Measurements from ENCODE around the gene MRPL37.
A peak's percentile ranks its signal among the peaks of the same experiment; 100 is the strongest.
"Not testable (repeated sequence)": the region's sequence is repeated elsewhere in the genome, so short reads cannot be mapped to it uniquely, and the experiment has no call there.

MRPL37 gene

DNA sequence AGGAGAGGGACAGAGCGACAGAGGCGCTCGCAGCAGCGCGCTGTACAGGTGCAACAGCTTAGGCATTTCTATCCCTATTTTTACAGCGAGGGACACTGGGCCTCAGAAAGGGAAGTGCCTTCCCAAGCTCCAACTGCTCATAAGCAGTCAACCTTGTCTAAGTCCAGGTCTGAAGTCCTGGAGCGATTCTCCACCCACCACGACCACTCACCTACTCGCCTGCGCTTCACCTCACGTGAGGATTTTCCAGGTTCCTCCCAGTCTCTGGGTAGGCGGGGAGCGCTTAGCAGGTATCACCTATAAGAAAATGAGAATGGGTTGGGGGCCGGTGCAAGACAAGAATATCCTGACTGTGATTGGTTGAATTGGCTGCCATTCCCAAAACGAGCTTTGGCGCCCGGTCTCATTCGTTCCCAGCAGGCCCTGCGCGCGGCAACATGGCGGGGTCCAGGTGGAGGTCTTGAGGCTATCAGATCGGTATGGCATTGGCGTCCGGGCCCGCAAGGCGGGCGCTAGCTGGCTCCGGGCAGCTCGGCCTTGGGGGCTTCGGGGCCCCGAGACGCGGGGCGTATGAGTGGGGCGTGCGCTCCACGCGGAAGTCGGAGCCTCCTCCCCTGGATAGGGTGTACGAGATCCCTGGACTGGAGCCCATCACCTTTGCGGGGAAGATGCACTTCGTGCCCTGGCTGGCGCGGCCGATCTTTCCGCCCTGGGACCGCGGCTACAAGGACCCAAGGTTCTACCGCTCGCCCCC, at the start of gene MRPL37, which contains the start of gene CYB5RL:
Gene MRPL37, plus strand, starts transcription at position 403 of the 754 bp plus-strand sequence. Its CDS starts 77 bp downstream, at position 480.
Gene CYB5RL, minus strand, starts transcription at position 266 of the 754 bp plus-strand sequence. CDS start 4,414 bp downstream, outside the sequence.
- DNase-seq (ENCODE audit: low spot score): peak; percentile 96

DNA sequence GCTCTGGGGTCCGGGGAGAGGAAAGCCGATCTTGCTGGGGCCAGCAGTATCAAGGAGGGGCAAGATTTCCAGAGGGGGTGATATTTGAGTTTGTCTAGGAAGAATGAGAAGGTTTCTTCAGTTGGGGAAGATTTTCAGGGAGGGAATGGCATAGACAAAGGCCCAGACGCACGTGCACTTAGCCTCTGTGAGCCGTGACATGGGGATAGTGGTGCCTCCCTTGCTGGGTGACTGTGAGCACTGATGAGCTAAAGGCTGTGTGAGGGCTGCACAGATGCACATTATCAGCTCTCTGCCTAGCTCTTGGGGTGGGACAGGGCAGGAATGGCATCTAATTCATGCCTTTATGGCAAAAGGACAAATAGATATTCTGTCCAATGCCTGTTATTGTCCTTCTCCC, 49.0 kb upstream of the MRPL37 start:
- no peak for DNase-seq (ENCODE audit: low spot score)

GRCh38 chr1:54152696-54153095, 47.3 kb upstream of the MRPL37 start, which contains the start of gene CDCP2:
CDCP2 (minus strand) TSS chr1:54153000; CDS start chr1:54152922, 78 bp downstream.
- DNase-seq (ENCODE audit: low spot score): no peak

GRCh38 chr1:54153535-54154439, 46.2 kb upstream of the MRPL37 start:
- no peak for DNase-seq (ENCODE audit: low spot score)

GRCh38 chr1:54156201-54156600, 43.8 kb upstream of the MRPL37 start:
- no peak for DNase-seq (ENCODE audit: low spot score)

- no peak for DNase-seq (ENCODE audit: low spot score)
Observed at GRCh38 chr1:54156986-54157385, 43.0 kb upstream of the MRPL37 start.

GRCh38 chr1:54157401-54157800, 42.6 kb upstream of the MRPL37 start:
- no peak for DNase-seq (ENCODE audit: low spot score)

- DNase-seq (ENCODE audit: low spot score): no peak
Observed at GRCh38 chr1:54158071-54158470, 41.9 kb upstream of the MRPL37 start.

DNA sequence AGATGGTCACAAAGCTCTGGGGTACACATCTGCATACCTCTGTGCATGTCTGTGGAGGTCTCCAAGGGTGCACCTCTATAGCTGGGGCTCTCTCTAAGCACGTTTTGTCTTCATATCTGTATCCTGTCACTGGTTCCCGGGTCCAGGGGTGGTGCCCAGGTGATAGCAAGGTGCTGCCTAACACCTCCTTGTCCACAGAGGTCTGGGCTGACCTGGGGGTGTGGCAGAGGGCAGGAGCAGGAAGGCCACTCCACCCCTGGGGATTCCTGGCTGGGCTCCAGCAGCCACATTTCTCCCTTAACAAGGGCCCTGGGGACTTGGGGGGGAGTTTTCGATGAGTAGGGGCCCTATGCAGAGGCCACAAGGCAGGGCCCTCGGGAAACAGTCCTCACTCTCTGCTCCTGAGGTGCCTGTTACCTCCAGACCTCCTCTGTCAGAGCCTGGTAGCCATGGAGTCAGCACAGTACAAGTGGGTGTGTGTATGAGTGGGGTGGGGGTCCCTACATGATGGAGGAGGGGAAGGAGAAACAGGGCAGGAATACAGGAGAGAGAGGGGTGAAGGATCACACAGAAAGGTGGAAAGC, 40.1 kb upstream of the MRPL37 start:
- no peak for DNase-seq (ENCODE audit: low spot score)

DNA sequence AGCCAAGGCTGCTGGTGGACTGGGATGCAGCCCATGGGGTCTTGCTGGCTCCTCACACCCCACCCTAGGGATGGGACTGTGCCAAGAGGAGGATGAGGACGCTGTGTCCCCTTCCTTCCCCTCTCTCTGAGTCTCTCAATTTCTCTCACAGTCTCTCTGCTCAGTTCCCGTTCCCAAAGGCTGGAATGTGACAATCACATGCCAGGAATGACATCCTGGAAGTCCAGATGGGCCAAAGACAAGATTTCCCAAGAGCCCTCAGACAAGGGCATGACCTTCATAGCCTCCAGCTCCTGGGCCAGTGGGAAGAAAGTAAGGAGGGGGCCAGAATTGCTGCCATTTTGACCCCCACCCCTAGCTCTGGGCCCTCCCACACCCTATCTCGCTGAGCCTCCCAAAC, 39.6 kb upstream of the MRPL37 start:
- DNase-seq (ENCODE audit: low spot score): no peak

DNA sequence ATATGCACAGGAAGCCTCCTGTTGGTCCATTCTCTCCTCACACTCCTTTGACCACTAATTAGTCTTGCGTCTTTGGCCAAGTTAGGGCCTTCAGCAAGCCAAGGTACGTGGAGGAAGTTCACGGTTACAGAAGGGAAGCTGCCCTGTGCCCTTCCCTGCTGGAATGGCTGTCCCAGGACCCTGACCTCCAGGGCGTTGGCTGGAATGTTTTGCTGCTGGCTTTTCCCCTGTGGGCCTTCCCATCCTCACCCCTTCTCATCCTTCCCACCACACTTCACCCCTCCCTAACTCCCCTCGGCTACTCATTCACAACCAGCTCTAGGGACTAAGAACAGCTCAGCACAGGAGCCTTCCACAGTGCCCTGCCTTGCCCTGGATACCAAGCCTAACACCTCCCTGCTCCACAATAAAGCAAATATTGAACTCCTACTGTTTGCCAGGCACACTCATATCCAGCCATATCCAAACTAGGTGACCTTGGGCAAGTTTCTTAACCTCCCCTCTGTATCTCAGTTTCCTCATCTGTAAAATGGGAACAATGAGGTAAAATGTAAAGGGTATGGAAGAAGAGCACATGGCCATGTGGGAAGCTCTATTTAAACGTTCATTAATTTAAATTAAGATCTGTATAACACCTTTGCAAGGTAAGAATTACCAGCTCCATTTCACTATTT, 38.3 kb upstream of the MRPL37 start:
- DNase-seq (ENCODE audit: low spot score): no peak

DNA sequence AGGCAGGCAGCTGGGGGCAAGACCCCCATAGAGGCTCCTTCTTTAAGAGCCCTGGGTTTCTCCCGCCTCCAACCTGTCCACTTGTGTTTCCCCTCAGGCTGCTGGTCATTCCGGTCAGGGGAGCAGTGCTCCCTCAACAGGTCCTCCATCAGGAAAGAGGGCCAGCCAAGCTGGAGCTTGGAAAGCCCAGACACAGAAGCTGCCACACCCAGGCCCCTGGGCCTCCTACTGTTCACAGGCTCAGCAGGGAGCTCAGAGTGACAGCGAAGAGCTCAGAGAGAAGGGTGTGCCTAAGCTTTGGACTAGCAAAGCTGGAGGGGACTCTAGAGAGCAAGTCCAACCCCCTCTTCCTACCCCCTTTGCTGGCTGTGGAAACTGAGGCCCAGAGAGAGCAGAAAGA, 36.9 kb upstream of the MRPL37 start:
- no peak for DNase-seq (ENCODE audit: low spot score)

DNA sequence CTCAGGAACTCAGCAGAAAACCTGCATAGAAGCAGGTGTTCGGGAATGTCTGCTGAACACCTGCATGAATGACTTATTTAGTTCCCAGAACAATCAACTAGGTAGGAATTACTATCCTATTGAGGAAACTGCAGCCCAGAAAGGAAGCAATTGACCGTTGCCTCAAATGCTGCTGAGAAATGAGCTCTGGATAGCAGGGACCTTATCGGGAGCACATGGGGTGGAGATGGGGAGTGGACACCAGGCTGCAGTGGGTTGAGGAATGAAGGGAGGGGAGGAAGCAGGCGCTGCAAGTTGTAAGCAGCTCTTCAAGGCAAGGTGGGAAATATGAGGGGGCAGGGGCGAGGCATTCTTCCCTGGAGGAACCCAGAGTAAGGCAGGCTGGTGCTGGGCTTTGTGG, 36.4 kb upstream of the MRPL37 start:
- DNase-seq (ENCODE audit: low spot score): no peak

GRCh38 chr1:54165146-54165545, 34.8 kb upstream of the MRPL37 start:
- DNase-seq (ENCODE audit: low spot score): no peak

- DNase-seq (ENCODE audit: low spot score): not testable (repeated sequence)
Observed at GRCh38 chr1:54166357-54166756, 33.6 kb upstream of the MRPL37 start.

- no peak for DNase-seq (ENCODE audit: low spot score)
Observed at GRCh38 chr1:54167422-54168139, 32.4 kb upstream of the MRPL37 start.

- DNase-seq (ENCODE audit: low spot score): no peak
Observed at GRCh38 chr1:54168206-54168965, 31.6 kb upstream of the MRPL37 start.

DNA sequence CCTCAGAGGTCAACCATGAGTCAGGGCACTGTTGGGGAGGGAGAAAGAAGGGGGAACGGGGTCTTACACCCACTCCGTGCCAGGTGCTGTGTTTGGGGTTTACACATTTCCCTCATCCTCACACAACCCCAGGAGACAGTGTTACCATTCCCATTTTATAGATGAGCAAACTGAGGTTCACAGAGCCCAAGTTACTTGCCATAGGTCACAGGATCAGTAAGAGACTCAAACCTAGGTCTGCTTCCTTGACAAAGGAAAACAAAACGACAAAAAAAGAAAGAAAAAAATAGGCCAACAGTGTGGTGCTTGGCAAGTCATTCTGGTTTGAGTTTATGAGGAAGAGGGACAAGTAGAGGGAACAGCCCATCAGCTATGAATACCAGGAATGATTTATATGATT, 30.9 kb upstream of the MRPL37 start:
- DNase-seq (ENCODE audit: low spot score): no peak

DNA sequence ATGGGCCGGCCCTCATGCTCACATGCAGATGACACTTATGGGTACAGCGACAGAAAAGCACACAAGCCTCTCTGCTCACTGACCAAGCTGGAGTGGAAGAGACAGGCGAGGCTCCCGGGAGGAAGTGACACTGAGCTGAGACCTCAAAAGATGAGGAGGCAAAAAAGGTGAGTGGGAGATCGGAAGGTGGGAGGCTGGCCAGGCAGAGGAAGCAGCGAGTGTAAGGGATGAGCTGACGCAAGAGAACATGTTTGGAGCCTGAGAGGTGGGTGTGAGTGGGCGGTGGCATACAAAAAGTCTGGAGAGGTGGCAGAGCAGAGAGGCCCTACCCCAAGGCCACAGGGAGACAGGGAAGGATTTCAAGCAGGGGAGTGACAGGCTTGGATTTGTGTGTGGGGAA, 29.0 kb upstream of the MRPL37 start:
- DNase-seq (ENCODE audit: low spot score): no peak

- DNase-seq (ENCODE audit: low spot score): no peak
Observed at GRCh38 chr1:54171606-54172005, 28.4 kb upstream of the MRPL37 start.

Measured in NAMALWA (cell line).